Measurements from ENCODE around the gene FHAD1.
"Not testable (repeated sequence)": the region's sequence is repeated elsewhere in the genome, so short reads cannot be mapped to it uniquely, and the experiment has no call there.

The FHAD1 gene

GRCh38 chr1:15381805-15382204 lies 134.8 kb downstream of the FHAD1 start:
- DNase-seq: no peak

GRCh38 chr1:15382601-15383518 lies 135.8 kb downstream of the FHAD1 start:
- DNase-seq: no peak

- no peak for DNase-seq
Observed at GRCh38 chr1:15383810-15384209, 136.8 kb downstream of the FHAD1 start.

GRCh38 chr1:15384301-15384901 lies 137.4 kb downstream of the FHAD1 start:
- DNase-seq: no peak

DNA sequence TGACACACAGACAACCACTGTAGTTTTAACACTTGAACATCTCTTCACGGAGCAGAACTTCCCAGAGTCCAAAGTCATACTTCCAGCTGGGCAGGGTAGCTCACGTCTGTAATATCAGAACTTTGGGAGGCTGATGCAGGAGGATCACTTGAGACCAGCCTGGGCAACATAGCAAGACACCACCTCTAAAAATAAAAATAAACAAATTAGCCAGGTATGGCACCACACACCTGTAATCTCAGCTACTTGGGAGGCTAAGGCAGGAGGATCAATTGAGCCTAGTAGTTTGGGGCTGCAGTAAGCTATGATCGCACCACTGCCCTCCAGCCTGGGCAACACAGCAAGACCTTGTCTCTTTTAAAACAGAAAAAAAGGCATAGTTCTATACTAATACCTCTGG lies 138.4 kb downstream of the FHAD1 start:
- no peak for DNase-seq

DNA sequence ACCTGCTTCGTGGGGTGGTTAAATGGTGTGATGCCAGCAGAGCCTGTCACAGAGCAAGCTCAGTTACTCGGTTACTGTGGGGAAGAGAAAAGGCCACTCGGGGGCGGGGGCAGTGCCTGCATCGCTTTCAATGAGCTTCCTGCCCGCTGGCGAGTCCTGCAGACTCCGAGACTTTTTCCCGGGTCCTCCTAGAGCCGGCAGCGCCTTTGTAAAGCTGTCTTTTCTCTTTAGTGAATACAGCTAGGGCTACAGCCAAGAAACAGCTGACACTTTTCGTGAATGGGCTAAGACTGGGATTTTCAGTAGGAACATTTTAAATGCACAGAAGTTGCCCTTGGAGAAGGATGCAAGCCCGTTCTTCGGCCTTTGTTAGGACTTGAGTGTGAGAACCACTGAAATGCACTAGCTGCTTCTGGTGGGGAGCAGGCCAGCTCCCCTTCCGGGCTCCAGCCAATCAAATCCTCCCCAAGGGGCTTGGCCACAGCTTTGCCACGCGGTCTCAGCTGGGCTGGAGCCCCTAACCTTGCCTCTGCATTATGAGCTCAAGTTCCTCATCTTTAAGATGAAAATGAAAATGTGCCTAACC lies 139.2 kb downstream of the FHAD1 start:
- no peak for DNase-seq

DNA sequence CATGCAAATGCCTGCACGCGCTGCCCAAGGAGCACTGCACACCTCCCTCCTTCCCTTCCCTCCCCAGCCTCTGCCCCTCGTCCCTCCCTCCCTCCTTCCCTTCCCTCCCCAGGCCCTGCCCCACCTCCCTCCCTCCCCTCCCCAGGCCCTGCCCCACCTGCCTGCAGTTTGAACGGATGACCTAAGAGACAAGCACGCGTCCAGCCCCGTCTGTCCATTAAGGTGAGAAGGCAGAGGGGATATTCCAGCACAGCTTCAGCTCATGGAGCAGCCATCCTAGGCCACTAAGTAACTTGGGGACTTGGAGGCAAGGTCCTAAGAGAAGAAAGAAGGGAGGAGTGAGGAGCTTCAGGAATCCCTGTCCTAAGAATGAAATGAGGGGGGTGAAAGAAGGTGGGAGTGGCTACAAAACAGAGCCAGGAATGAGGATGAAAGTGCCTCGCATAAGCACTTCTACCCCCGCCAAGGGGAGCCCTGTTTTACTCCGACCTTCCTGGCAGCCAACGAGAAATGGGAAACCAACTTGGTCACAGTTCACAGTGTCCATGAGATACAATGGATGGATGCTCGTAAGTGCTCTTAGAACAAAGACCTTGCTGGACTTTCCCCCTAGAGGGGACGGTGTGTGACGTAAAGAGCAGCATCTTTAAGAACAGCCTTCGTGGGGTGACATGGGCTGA lies 141.3 kb downstream of the FHAD1 start:
- no peak for DNase-seq

DNA sequence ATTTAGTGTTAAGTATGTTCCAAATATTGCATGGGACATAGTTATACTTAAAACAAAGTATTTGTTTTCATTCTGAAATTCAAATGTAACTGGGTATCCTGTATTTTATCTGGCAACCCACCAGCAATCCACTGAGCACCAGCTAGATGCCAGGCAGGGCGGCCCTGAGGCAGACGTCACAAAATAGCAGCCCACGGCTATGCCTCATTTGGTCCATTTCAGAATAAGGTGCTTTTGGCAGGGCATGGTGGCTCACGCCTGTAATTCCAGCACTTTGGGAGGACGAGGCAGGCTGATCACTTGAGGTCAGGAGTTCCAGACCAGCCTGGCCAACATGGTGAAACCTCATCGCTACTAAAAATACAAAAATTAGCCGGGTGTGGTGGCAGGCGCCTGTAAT lies 142.8 kb downstream of the FHAD1 start:
- not testable (repeated sequence) for DNase-seq

DNA sequence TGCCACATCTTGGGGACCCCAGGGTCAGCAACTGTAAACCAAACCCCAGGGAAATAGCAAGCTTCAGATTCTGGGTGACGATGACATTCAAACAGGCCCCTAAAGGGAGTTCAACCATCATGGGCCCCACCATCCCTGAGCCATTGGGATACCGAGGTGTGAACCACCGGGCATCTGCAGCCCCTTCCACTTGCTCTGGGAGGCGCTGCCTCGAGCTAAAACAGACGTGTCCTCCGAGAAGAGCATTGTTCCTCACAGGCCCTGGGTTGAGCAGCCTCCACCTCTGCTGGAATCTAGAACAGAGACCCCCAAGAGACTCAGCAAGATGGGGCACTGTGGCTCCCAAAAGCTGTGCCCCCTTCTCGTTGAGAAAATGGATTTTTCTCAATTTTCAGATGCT lies 143.6 kb downstream of the FHAD1 start:
- no peak for DNase-seq

DNA sequence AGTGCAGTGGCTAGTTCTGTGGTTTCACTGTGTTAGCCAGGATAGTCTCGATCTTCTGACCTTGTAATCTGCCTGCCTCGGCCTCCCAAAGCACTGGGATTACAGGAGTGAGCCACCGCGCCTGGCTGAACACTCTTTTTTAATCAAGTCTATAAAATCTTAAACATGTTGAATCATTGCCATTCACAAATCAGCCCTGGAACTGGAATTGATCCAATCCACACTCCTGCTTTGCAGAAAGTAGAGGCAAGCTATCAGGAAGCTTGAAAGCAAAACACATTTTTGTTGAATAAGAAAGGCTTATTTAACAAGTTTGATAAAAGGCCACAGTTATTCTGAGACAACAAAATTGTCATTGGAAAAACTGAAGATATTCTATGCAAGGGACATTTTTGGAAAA lies 144.3 kb downstream of the FHAD1 start:
- no peak for DNase-seq

GRCh38 chr1:15393475-15394257 lies 146.6 kb downstream of the FHAD1 start:
- DNase-seq: no peak

- DNase-seq: no peak
Observed at GRCh38 chr1:15394258-15394690, 147.3 kb downstream of the FHAD1 start.

- DNase-seq: no peak
Observed at GRCh38 chr1:15397236-15397635, 150.2 kb downstream of the FHAD1 start.

DNA sequence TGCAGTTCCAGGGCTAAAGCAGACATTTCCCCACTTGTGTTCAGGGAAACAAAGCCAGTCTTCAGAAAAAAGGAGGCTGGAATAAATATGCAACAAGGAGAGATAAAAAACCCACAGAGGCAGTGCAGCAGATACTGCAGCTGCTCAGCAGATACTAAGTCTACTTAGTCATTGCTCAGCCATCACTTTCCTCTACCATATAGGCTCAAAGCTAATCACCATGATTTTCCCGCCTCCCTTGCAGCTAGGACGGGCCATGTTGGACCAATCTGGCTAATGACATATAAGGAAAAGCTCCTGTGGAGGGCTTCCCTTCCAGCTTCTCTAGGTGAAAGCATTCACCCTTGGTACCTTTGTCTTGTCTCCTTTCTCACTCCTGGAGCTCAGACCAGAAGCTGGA lies 152.7 kb downstream of the FHAD1 start:
- DNase-seq: no peak

DNA sequence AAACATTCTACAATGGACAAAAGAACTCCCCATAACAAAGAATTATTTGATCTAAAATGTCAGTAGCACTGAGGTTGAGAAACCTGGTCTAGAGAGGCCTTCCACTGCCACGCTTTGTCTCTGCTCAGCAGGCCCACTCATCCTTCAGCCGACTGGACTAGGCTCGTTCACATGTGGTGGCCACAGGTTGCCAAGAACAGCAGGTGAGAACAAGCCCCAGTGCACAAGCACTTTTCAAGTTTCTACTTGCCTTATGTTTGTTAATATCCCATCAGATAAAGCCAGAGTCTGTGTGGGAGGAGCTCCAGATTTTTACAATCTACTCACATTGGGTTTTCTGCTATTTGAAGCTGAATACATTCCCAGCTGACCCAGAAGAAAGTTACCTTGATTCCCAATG lies 153.6 kb downstream of the FHAD1 start:
- no peak for DNase-seq

- no peak for DNase-seq
Observed at GRCh38 chr1:15401391-15402055, 154.5 kb downstream of the FHAD1 start.

GRCh38 chr1:15402809-15403450 lies 155.9 kb downstream of the FHAD1 start:
- DNase-seq: no peak

DNA sequence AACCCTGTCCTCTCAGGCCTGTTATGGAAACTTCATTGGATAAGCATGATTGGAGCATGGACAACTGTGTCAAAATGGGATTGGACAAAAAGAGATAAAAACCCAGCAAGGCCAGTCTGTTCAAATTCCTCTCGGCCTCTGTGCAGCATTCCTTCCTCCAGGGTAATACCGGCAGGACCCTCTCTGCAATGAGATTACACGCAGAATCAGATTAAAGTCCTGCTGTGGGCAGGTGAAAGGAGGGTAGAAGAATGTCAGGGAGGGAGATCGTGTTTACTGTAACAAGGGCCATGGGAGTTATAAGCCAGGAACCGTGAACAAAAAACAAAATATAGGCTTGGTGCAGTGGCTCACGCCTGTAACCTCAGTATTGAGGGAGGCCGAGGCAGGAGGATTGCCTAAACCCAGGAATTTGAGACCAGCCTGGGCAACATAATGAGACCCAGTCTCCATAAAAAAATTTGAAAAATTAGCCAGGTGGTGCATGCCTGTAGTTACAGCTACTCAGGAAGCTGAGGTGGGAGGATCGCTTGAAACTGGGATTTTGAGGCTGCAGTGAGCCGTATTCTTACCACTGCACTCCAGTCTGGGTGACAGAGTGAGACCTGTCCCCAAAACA lies 157.0 kb downstream of the FHAD1 start:
- DNase-seq: no peak

- no peak for DNase-seq
Observed at GRCh38 chr1:15405106-15405850, 158.3 kb downstream of the FHAD1 start.

All from 8988T (cell line).